Measurements from ENCODE around the gene GIMAP4.
"Not testable (repeated sequence)": the region's sequence is repeated elsewhere in the genome, so short reads cannot be mapped to it uniquely, and the experiment has no call there.

Gene GIMAP4

GRCh38 chr7:150567169-150567568 lies at the start of gene GIMAP4:
TSS of gene GIMAP4 (plus strand) at chr7:150567390. CDS start at chr7:150569902, 2,512 bp downstream.
- Mint-ChIP-seq H3K4me3 (no peak within 1 kb of the TSS), H3K27ac (no peak within 1 kb of the TSS), H3K27me3 (ENCODE audit: low read depth, poor library complexity) (no peaks in the 10 kb centered on the region), H3K36me3 (ENCODE audit: low read depth) (no peaks in the 10 kb centered on the region), H3K9me3 (no peaks in the 10 kb centered on the region), H3K4me1 (peaks cover 29% of the 10 kb centered on the region)
- TF ChIP-seq CTCF (IDR thresholded peaks at IDR 0.05), result no peak
- no peak for DNase-seq

- Mint-ChIP-seq H3K27ac (no peak overlapping the region), H3K36me3 (ENCODE audit: low read depth) (no peaks in the 10 kb centered on the region), H3K9me3 (no peaks in the 10 kb centered on the region), H3K4me1 (no peaks in the 10 kb centered on the region), H3K4me3 (no peak overlapping the region), H3K27me3 (ENCODE audit: low read depth, poor library complexity) (peaks cover 4% of the 10 kb centered on the region)
- no peak for TF ChIP-seq CTCF (IDR thresholded peaks at IDR 0.05)
- DNase-seq, result no peak
These were observed 47.9 kb upstream of the GIMAP4 start for GRCh38 chr7:150519310-150519709.

- TF ChIP-seq CTCF (IDR thresholded peaks at IDR 0.05), result no peak
- DNase-seq, result no peak
- no peaks in the 10 kb centered on the region for H3K36me3 Mint-ChIP-seq (ENCODE audit: low read depth)
- no peaks in the 10 kb centered on the region for H3K9me3 Mint-ChIP-seq
- no peaks in the 10 kb centered on the region for H3K4me1 Mint-ChIP-seq
- no peak overlapping the region for H3K27ac Mint-ChIP-seq
- peaks cover 5% of the 10 kb centered on the region for H3K27me3 Mint-ChIP-seq (ENCODE audit: low read depth, poor library complexity)
- no peak overlapping the region for H3K4me3 Mint-ChIP-seq
These were observed 47.0 kb upstream of the GIMAP4 start for GRCh38 chr7:150520145-150520544.

- not testable (repeated sequence) for H3K4me1 Mint-ChIP-seq; H3K27ac Mint-ChIP-seq; H3K9me3 Mint-ChIP-seq; H3K27me3 Mint-ChIP-seq (ENCODE audit: low read depth, poor library complexity); DNase-seq; H3K4me3 Mint-ChIP-seq; H3K36me3 Mint-ChIP-seq (ENCODE audit: low read depth)
These were observed 44.3 kb upstream of the GIMAP4 start for GRCh38 chr7:150522931-150523330.

GRCh38 chr7:150524018-150524417 lies 43.2 kb upstream of the GIMAP4 start:
- Mint-ChIP-seq H3K36me3 (ENCODE audit: low read depth) (no peaks in the 10 kb centered on the region), H3K27me3 (ENCODE audit: low read depth, poor library complexity) (peaks cover 3% of the 10 kb centered on the region), H3K4me3 (no peak overlapping the region)

GRCh38 chr7:150531704-150532103 lies 35.5 kb upstream of the GIMAP4 start:
- H3K36me3 Mint-ChIP-seq (ENCODE audit: low read depth), result no peaks in the 10 kb centered on the region
- H3K4me3 Mint-ChIP-seq, result no peak overlapping the region
- peaks cover 50% of the 10 kb centered on the region for H3K9me3 Mint-ChIP-seq

More at GRCh38 chr7:150524018-150524417, 43.2 kb upstream of the GIMAP4 start:
- Mint-ChIP-seq H3K4me1 (no peaks in the 10 kb centered on the region), H3K27ac (no peak overlapping the region), H3K9me3 (peaks cover 14% of the 10 kb centered on the region)
- no peak for DNase-seq
- no peak for TF ChIP-seq CTCF (IDR thresholded peaks at IDR 0.05)

More at GRCh38 chr7:150531704-150532103, 35.5 kb upstream of the GIMAP4 start:
- no peak for TF ChIP-seq CTCF (IDR thresholded peaks at IDR 0.05)
- no peak for DNase-seq
- no peaks in the 10 kb centered on the region for H3K4me1 Mint-ChIP-seq
- H3K27me3 Mint-ChIP-seq (ENCODE audit: low read depth, poor library complexity), result peaks cover 7% of the 10 kb centered on the region
- no peak overlapping the region for H3K27ac Mint-ChIP-seq
